Measurements from ENCODE around the gene VTN. TPM values are rescaled to one million over a fixed set of nuclear protein-coding genes. Genes with fewer than 3 reads are reported as not detected.

The VTN gene
- total RNA-seq, 2 experiments from 2014 or later, result 0.15 TPM; not detected in 1

GRCh38 chr17:28391401-28391800 lies 21.3 kb upstream of the VTN start:
- ChIA-PET POLR2A (interaction anchor here (0.6 kb wide), 1 partner anchor 46 kb away, joined by 3 read pairs; no protein-coding TSS in a partner anchor), CTCF (interaction anchor here (0.6 to 0.7 kb wide), 2 partner anchors 25 to 165 kb away, joined by 3 read pairs; no protein-coding TSS in a partner anchor)
- H3K27ac Mint-ChIP-seq, result no peak overlapping the region
- no peaks in the 10 kb centered on the region for H3K9me3 Mint-ChIP-seq
- peaks cover 5% of the 10 kb centered on the region for H3K4me1 Mint-ChIP-seq
- H3K4me3 Mint-ChIP-seq, result no peak overlapping the region
- H3K36me3 Mint-ChIP-seq (ENCODE audit: low read depth), result peaks cover 42% of the 10 kb centered on the region
- no peaks in the 10 kb centered on the region for H3K27me3 Mint-ChIP-seq
- no peak for DNase-seq

GRCh38 chr17:28390984-28391383 lies 20.9 kb upstream of the VTN start:
- Mint-ChIP-seq H3K4me3 (no peak overlapping the region), H3K9me3 (no peaks in the 10 kb centered on the region), H3K4me1 (peaks cover 9% of the 10 kb centered on the region), H3K27me3 (no peaks in the 10 kb centered on the region), H3K36me3 (ENCODE audit: low read depth) (peaks cover 42% of the 10 kb centered on the region), H3K27ac (no peak overlapping the region)
- ChIA-PET CTCF (interaction anchor here (0.6 to 0.7 kb wide), 2 partner anchors 26 to 165 kb away, joined by 3 read pairs; no protein-coding TSS in a partner anchor), POLR2A (no interaction called here)
- no peak for DNase-seq

GRCh38 chr17:28390563-28390962 lies 20.5 kb upstream of the VTN start:
- H3K36me3 Mint-ChIP-seq (ENCODE audit: low read depth), result peaks cover 39% of the 10 kb centered on the region
- no peak overlapping the region for H3K4me3 Mint-ChIP-seq
- ChIA-PET POLR2A (no interaction called here), CTCF (no interaction called here)
- H3K4me1 Mint-ChIP-seq, result peaks cover 11% of the 10 kb centered on the region
- no peaks in the 10 kb centered on the region for H3K9me3 Mint-ChIP-seq
- H3K27ac Mint-ChIP-seq, result no peak overlapping the region
- no peak for DNase-seq
- no peaks in the 10 kb centered on the region for H3K27me3 Mint-ChIP-seq

- peaks cover 15% of the 10 kb centered on the region for H3K4me1 Mint-ChIP-seq
- H3K4me3 Mint-ChIP-seq, result no peak overlapping the region
- H3K27ac Mint-ChIP-seq, result no peak overlapping the region
- H3K27me3 Mint-ChIP-seq, result no peaks in the 10 kb centered on the region
- H3K9me3 Mint-ChIP-seq, result no peaks in the 10 kb centered on the region
- H3K36me3 Mint-ChIP-seq (ENCODE audit: low read depth), result peaks cover 38% of the 10 kb centered on the region
- POLR2A ChIA-PET, result no interaction called here
- no peak for DNase-seq
- CTCF ChIA-PET, result no interaction called here
Observed at GRCh38 chr17:28390141-28390540, 20.0 kb upstream of the VTN start.

- H3K4me1 Mint-ChIP-seq, result peaks cover 29% of the 10 kb centered on the region
- H3K27me3 Mint-ChIP-seq, result no peaks in the 10 kb centered on the region
- H3K36me3 Mint-ChIP-seq (ENCODE audit: low read depth), result peaks cover 37% of the 10 kb centered on the region
- ChIA-PET POLR2A (interaction anchor here (1.3 kb wide), 1 partner anchor 13 kb away, joined by 4 read pairs; no protein-coding TSS in a partner anchor), CTCF (no interaction called here)
- no peak overlapping the region for H3K4me3 Mint-ChIP-seq
- H3K27ac Mint-ChIP-seq, result no peak overlapping the region
- no peaks in the 10 kb centered on the region for H3K9me3 Mint-ChIP-seq
- DNase-seq, result no peak
Observed at GRCh38 chr17:28388106-28388505, 18.0 kb upstream of the VTN start.

- Mint-ChIP-seq H3K9me3 (no peaks in the 10 kb centered on the region), H3K4me3 (peak overlapping the region; percentile 10), H3K36me3 (ENCODE audit: low read depth) (peaks cover 33% of the 10 kb centered on the region), H3K27ac (no peak overlapping the region), H3K27me3 (no peaks in the 10 kb centered on the region), H3K4me1 (peaks cover 31% of the 10 kb centered on the region)
- ChIA-PET CTCF (no interaction called here), POLR2A (interaction anchor here (1.0 to 4.4 kb wide), 2 partner anchors 28 to 29 kb away, joined by 4 to 36 read pairs; partner anchors contain the start of gene POLDIP2)
- DNase-seq, result no peak
Observed at GRCh38 chr17:28386391-28386790, 16.3 kb upstream of the VTN start.

- H3K9me3 Mint-ChIP-seq, result no peaks in the 10 kb centered on the region
- ChIA-PET CTCF (interaction anchor here (1.5 to 2.7 kb wide), 2 partner anchors 16 to 31 kb away, joined by 3 to 12 read pairs; no protein-coding TSS in a partner anchor), POLR2A (interaction anchor here (1.2 to 4.4 kb wide), 9 partner anchors 9 to 214 kb away, joined by 3 to 43 read pairs (median 7); partner anchors contain the start of genes IFT20, POLDIP2, SARM1 and TMEM97)
- H3K27ac Mint-ChIP-seq, result peak overlapping the region; percentile 56
- peak overlapping the region; percentile 86 for H3K4me3 Mint-ChIP-seq
- H3K36me3 Mint-ChIP-seq (ENCODE audit: low read depth), result peaks cover 26% of the 10 kb centered on the region
- peaks cover 32% of the 10 kb centered on the region for H3K4me1 Mint-ChIP-seq
- peak; percentile 24 for DNase-seq
- no peaks in the 10 kb centered on the region for H3K27me3 Mint-ChIP-seq
Observed at GRCh38 chr17:28385406-28385805, 15.3 kb upstream of the VTN start.

DNA sequence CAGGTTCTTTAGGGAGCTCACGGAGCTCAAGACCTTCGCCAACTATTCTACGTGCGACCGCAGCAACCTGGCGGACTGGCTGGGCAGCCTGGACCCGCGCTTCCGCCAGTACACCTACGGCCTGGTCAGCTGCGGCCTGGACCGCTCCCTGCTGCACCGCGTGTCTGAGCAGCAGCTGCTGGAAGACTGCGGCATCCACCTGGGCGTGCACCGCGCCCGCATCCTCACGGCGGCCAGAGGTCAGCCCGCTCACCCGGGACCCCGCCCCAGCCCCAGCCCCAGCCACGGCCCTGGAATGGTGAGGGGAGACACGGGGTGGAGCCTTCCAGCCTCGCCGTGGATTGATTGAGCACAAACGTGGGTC lies 14.9 kb upstream of the VTN start:
- Mint-ChIP-seq H3K27ac (peak overlapping the region; percentile 78), H3K4me1 (peaks cover 32% of the 10 kb centered on the region), H3K27me3 (no peaks in the 10 kb centered on the region), H3K9me3 (no peaks in the 10 kb centered on the region), H3K4me3 (peak overlapping the region; percentile 86), H3K36me3 (ENCODE audit: low read depth) (peaks cover 22% of the 10 kb centered on the region)
- POLR2A ChIA-PET, result interaction anchor here (1.2 to 4.4 kb wide), 10 partner anchors 9 to 215 kb away, joined by 3 to 43 read pairs (median 7); partner anchors contain the start of genes IFT20, PIGS, POLDIP2 and SARM1
- CTCF ChIA-PET, result interaction anchor here (1.5 to 2.7 kb wide), 2 partner anchors 16 to 31 kb away, joined by 3 to 12 read pairs; no protein-coding TSS in a partner anchor
- peak; percentile 24 for DNase-seq

GRCh38 chr17:28384281-28385036 lies 14.4 kb upstream of the VTN start:
- Mint-ChIP-seq H3K36me3 (ENCODE audit: low read depth) (peaks cover 17% of the 10 kb centered on the region), H3K9me3 (no peaks in the 10 kb centered on the region), H3K4me1 (peaks cover 32% of the 10 kb centered on the region), H3K27ac (peak overlapping the region; percentile 78), H3K27me3 (no peaks in the 10 kb centered on the region), H3K4me3 (peak overlapping the region; percentile 86)
- peak; percentile 80 for DNase-seq
- ChIA-PET CTCF (interaction anchor here (0.5 to 2.7 kb wide), 5 partner anchors 13 to 156 kb away, joined by 3 to 12 read pairs (median 3); partner anchors contain the start of gene SARM1), POLR2A (interaction anchor here (0.6 to 4.4 kb wide), 10 partner anchors 10 to 215 kb away, joined by 3 to 43 read pairs (median 7); partner anchors contain the start of genes IFT20, PIGS, POLDIP2 and SARM1)

DNA sequence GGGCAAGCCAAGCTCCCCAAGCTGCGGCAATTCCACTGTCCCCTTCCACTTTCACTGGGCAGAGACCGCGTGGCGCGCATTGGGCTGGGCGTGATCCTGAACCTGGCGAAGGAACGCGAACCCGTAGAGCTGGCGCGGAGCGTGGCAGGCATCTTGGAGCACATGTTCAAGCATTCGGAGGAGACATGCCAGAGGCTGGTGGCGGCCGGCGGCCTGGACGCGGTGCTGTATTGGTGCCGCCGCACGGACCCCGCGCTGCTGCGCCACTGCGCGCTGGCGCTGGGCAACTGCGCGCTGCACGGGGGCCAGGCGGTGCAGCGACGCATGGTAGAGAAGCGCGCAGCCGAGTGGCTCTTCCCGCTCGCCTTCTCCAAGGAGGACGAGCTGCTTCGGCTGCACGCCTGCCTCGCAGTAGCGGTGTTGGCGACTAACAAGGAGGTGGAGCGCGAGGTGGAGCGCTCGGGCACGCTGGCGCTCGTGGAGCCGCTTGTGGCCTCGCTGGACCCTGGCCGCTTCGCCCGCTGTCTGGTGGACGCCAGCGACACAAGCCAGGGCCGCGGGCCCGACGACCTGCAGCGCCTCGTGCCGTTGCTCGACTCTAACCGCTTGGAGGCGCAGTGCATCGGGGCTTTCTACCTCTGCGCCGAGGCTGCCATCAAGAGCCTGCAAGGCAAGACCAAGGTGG lies 11.2 kb upstream of the VTN start:
- peak; percentile 40 for DNase-seq
- Mint-ChIP-seq H3K27me3 (no peaks in the 10 kb centered on the region), H3K27ac (no peak overlapping the region), H3K4me3 (no peak overlapping the region), H3K4me1 (peaks cover 29% of the 10 kb centered on the region), H3K9me3 (no peaks in the 10 kb centered on the region), H3K36me3 (ENCODE audit: low read depth) (peaks cover 6% of the 10 kb centered on the region)
- CTCF ChIA-PET, result interaction anchor here (1.4 to 2.1 kb wide), 2 partner anchors 10 to 35 kb away, joined by 4 to 7 read pairs; partner anchors contain the start of gene SARM1
- POLR2A ChIA-PET, result interaction anchor here (2.0 kb wide), 2 partner anchors 10 to 18 kb away, joined by 4 to 8 read pairs; partner anchors contain the start of genes SARM1 and VTN

DNA sequence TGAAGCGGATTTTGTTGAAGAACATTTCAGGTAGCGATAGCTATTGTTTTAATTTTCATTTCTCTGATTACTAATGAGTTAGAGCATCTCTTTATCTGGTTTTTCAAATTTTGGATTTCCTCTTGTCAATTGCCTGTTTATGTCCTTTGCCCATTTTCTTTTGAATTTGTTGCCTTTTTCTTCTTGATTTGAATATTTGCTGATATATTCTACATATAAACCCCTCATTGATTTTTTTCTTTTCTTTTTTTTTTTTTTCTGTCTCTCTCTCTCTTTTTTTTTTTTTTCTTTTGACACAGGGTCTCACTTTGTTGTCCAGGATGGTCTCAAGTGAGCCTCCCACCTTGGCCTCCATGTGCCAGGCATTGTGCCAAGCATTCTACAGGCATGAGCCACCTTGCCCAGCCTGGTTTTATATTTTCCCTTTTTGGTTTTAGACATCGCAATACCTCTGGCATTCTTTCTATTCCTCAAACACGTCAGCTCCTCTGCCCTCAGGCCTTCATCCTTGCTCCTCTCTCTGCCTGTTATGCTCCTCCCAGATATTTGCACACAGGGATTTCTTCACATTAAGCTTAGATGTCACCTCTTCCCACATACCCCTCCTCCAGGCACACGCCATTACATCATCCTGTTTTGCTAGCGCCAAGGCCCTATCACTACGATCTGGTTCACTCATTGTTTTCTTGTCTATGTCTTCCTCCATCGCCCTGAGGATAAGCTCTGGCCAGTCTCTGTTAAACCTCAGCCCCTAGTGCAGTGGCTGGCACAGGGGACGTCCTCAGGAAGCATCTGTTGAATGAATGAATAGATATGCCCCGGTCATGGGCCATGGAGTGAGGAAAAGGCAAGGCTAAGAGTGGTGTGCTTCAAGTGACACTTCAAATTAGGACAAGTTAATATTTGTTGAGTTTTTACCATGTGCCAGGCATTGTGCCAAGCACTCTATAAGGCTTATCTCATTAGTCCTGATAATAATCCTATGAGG lies 10.0 kb upstream of the VTN start:
- no peak for DNase-seq
- H3K4me1 Mint-ChIP-seq, result peaks cover 20% of the 10 kb centered on the region
- H3K27ac Mint-ChIP-seq, result no peak overlapping the region
- CTCF ChIA-PET, result interaction anchor here (1.3 kb wide), 1 partner anchor 36 kb away, joined by 3 read pairs; no protein-coding TSS in a partner anchor
- H3K9me3 Mint-ChIP-seq, result no peaks in the 10 kb centered on the region
- no peaks in the 10 kb centered on the region for H3K27me3 Mint-ChIP-seq
- no peak overlapping the region for H3K4me3 Mint-ChIP-seq
- POLR2A ChIA-PET, result interaction anchor here (2.0 kb wide), 2 partner anchors 9 to 17 kb away, joined by 4 to 8 read pairs; partner anchors contain the start of genes SARM1 and VTN
- H3K36me3 Mint-ChIP-seq (ENCODE audit: low read depth), result peaks cover 6% of the 10 kb centered on the region

DNA sequence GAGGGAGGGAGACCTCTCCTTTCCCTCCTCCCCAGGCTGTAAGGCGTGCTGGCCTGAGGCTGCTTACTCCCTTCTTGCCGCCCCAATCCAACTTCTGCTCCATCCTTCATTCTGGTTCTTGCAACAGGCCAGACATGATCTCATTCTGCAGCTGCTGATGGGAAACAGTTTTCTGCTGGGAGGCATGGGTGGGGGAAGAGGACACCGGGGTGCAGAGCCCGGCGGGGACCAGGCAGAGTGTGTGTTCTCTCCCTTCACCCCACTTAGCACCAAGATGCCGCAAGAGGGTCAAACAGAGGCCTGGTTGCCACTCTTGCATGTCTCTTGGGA lies 2.8 kb upstream of the VTN start:
- CTCF ChIA-PET, result interaction anchor here (1.3 kb wide), 1 partner anchor 14 kb away, joined by 4 read pairs; no protein-coding TSS in a partner anchor
- H3K27me3 Mint-ChIP-seq, result no peaks in the 10 kb centered on the region
- H3K9me3 Mint-ChIP-seq, result no peaks in the 10 kb centered on the region
- H3K4me3 Mint-ChIP-seq, result peak overlapping the region; percentile 71
- H3K27ac Mint-ChIP-seq, result peak overlapping the region; percentile 16
- H3K36me3 Mint-ChIP-seq (ENCODE audit: low read depth), result no peaks in the 10 kb centered on the region
- H3K4me1 Mint-ChIP-seq, result peaks cover 23% of the 10 kb centered on the region
- POLR2A ChIA-PET, result interaction anchor here (5.7 to 7.6 kb wide), 2 partner anchors 11 to 15 kb away, joined by 43 to 80 read pairs; partner anchors contain the start of gene POLDIP2
- no peak for DNase-seq
